ENCODE data around the gene PGGT1B. TPM values are rescaled to one million over a fixed set of nuclear protein-coding genes. Genes with fewer than 3 reads are reported as not detected.

PGGT1B gene
- total RNA-seq, 1 donor from 2014 or later = 14.1 TPM

GRCh38 chr5:115231598-115231997, 31.1 kb downstream of the PGGT1B start:
- Histone ChIP-seq H3K36me3 (ENCODE audit: control insufficient read depth in 3 of 3, insufficient read depth in 3 of 3, low read length in 3 of 3) (peaks cover 8 to 26% (median 18%) of the 10 kb centered on the region in 3 donors), H3K4me3 (ENCODE audit: low read length in 3 of 3) (no peak overlapping the region), H3K9ac (ENCODE audit: low read depth in 1 of 3, low read length in 3 of 3) (no peak overlapping the region), H3K4me1 (ENCODE audit: control insufficient read depth in 3 of 3, insufficient read depth in 3 of 3, low read length in 3 of 3) (no peaks in the 10 kb centered on the region), H3K9me3 (ENCODE audit: control insufficient read depth in 3 of 3, low read length in 3 of 3) (no peaks in the 10 kb centered on the region), H3K27me3 (ENCODE audit: control insufficient read depth in 3 of 3, insufficient read depth in 3 of 3, low read length in 3 of 3) (no peaks in the 10 kb centered on the region), H3K27ac (ENCODE audit: low read depth, low read length) (no peak overlapping the region)

DNA sequence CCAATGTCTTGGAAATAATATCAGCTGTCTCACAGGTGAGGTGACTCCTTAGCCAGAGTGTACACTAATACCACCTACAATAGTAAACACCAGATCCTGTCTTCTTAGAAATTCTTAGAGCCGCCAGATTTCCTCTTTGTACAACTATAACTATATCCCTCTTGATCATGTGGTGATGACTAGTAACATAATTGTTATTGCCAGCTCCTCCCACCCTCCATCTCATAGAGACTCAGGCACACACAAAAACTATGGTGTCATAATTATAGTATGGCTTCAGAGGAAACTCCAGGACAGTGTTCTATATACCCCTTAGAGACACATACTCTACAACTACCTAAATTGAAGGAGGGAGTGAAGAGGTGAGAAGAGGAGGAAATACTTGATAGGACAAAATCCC, 33.1 kb downstream of the PGGT1B start:
- no peaks in the 10 kb centered on the region for H3K4me1 ChIP-seq (ENCODE audit: control insufficient read depth in 3 of 3, insufficient read depth in 3 of 3, low read length in 3 of 3)
- no peak overlapping the region for H3K4me3 ChIP-seq (ENCODE audit: low read length in 3 of 3)
- no peak overlapping the region for H3K9ac ChIP-seq (ENCODE audit: low read depth in 1 of 3, low read length in 3 of 3)
- H3K27ac ChIP-seq (ENCODE audit: low read depth, low read length) = no peak overlapping the region
- no peaks in the 10 kb centered on the region for H3K27me3 ChIP-seq (ENCODE audit: control insufficient read depth in 3 of 3, insufficient read depth in 3 of 3, low read length in 3 of 3)
- peaks cover 6 to 19% (median 18%) of the 10 kb centered on the region in 3 donors for H3K36me3 ChIP-seq (ENCODE audit: control insufficient read depth in 3 of 3, insufficient read depth in 3 of 3, low read length in 3 of 3)
- H3K9me3 ChIP-seq (ENCODE audit: control insufficient read depth in 3 of 3, low read length in 3 of 3) = no peaks in the 10 kb centered on the region

DNA sequence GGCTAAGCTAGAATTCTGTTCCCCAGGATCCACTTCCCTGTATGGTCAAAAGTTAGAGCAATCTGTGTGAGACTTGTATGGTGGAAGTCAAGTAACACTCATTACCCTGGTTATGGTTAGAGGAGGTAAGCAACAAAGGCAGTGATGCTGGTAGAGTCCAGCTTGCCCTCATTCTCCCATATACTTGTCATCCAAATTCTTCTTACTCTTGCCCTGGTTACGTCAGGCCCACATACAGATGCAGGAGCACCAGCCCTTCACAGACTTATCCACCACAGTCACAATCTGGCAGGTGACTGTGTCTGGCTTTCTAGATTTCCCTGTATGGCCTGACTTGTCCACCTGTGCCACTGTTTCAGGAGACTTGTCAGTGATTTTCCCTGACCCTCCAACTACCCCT, 35.4 kb downstream of the PGGT1B start:
- Histone ChIP-seq H3K9ac (ENCODE audit: low read depth in 1 of 3, low read length in 3 of 3) (no peak overlapping the region), H3K9me3 (ENCODE audit: control insufficient read depth in 3 of 3, low read length in 3 of 3) (no peaks in the 10 kb centered on the region), H3K4me1 (ENCODE audit: control insufficient read depth in 3 of 3, insufficient read depth in 3 of 3, low read length in 3 of 3) (no peaks in the 10 kb centered on the region), H3K27me3 (ENCODE audit: control insufficient read depth in 3 of 3, insufficient read depth in 3 of 3, low read length in 3 of 3) (no peaks in the 10 kb centered on the region), H3K4me3 (ENCODE audit: low read length in 3 of 3) (no peak overlapping the region), H3K36me3 (ENCODE audit: control insufficient read depth in 3 of 3, insufficient read depth in 3 of 3, low read length in 3 of 3) (peaks cover 11 to 20% (median 19%) of the 10 kb centered on the region in 3 donors), H3K27ac (ENCODE audit: low read depth, low read length) (no peak overlapping the region)

DNA sequence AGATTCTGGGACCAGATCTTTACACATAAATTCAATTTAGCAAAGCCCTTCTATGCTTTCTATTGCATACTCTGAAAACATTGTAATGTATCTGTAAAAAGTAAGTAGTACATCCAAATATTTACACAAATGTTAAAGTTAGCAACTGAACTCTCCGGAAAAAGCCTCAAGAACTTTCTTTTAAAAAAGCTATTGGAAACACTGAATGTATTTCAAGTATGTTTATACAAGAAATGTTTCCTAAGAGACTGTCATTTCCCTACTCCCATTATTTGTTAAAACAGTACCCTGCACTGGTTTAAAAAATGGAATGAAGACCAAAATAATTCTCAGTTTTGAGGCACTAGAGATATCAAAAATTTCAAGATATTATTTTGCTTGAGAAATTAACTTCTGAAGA, 48.1 kb downstream of the PGGT1B start:
- no peaks in the 10 kb centered on the region for H3K9me3 ChIP-seq (ENCODE audit: control insufficient read depth in 3 of 3, low read length in 3 of 3)
- H3K27me3 ChIP-seq (ENCODE audit: control insufficient read depth in 3 of 3, insufficient read depth in 3 of 3, low read length in 3 of 3) = no peaks in the 10 kb centered on the region
- no peak overlapping the region for H3K4me3 ChIP-seq (ENCODE audit: low read length in 3 of 3)
- no peak overlapping the region for H3K27ac ChIP-seq (ENCODE audit: low read depth, low read length)
- peaks cover 0 to 12% (median 2%) of the 10 kb centered on the region in 3 donors for H3K36me3 ChIP-seq (ENCODE audit: control insufficient read depth in 3 of 3, insufficient read depth in 3 of 3, low read length in 3 of 3)
- no peaks in the 10 kb centered on the region for H3K4me1 ChIP-seq (ENCODE audit: control insufficient read depth in 3 of 3, insufficient read depth in 3 of 3, low read length in 3 of 3)
- H3K9ac ChIP-seq (ENCODE audit: low read depth in 1 of 3, low read length in 3 of 3) = no peak overlapping the region

DNA sequence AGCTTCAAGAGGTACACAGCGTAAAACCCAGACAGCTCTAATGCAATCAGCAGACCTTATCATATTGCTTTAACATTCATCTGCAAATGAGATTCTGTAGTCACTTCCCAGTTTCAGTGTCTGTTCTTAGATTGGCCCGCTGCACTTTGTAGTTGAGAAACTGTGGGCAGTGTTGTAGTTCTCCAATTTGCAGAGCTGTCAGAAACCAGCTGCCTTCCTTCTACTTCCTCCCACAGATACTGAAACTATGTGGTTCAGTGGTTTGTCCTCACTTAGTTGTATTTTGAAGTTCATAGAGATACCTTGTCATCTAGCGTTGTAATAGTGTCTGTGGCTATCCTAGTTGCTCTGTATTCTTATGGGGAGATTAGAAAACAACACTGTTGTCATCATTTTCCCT, 53.4 kb downstream of the PGGT1B start:
- Histone ChIP-seq H3K4me3 (ENCODE audit: low read length in 3 of 3) (no peak overlapping the region), H3K27ac (ENCODE audit: low read depth, low read length) (no peak overlapping the region), H3K9me3 (ENCODE audit: control insufficient read depth in 3 of 3, low read length in 3 of 3) (no peaks in the 10 kb centered on the region), H3K36me3 (ENCODE audit: control insufficient read depth in 3 of 3, insufficient read depth in 3 of 3, low read length in 3 of 3) (peaks cover 0 to 12% (median 3%) of the 10 kb centered on the region in 3 donors), H3K9ac (ENCODE audit: low read depth in 1 of 3, low read length in 3 of 3) (no peak overlapping the region), H3K4me1 (ENCODE audit: control insufficient read depth in 3 of 3, insufficient read depth in 3 of 3, low read length in 3 of 3) (no peaks in the 10 kb centered on the region), H3K27me3 (ENCODE audit: control insufficient read depth in 3 of 3, insufficient read depth in 3 of 3, low read length in 3 of 3) (no peaks in the 10 kb centered on the region)

- Histone ChIP-seq H3K4me3 (ENCODE audit: low read length in 3 of 3) (no peak overlapping the region), H3K9ac (ENCODE audit: low read depth in 1 of 3, low read length in 3 of 3) (no peak overlapping the region)
Measured at GRCh38 chr5:115202952-115203351, 59.7 kb downstream of the PGGT1B start.

DNA sequence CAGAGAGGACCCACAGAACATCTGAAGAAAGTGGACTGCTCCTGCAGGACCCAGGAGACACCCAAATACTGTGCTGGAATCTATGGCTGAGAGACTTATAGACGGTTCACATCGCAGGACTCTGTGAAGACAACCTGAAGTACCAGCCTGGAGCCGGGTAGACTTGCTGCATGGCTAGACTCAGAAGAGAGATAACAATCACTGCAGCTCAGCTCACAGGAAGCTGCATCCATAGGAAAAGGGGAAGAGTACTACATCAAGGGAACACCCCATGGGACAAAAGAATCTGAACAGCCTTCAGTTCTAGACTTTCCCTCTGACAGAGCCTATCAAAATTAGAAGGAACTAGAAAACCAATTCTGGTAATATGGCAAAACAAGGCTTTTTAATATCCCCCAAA, 66.5 kb downstream of the PGGT1B start:
- no peak overlapping the region for H3K9ac ChIP-seq (ENCODE audit: low read depth in 1 of 3, low read length in 3 of 3)
- no peaks in the 10 kb centered on the region for H3K9me3 ChIP-seq (ENCODE audit: control insufficient read depth in 3 of 3, low read length in 3 of 3)
- no peaks in the 10 kb centered on the region for H3K4me1 ChIP-seq (ENCODE audit: control insufficient read depth in 3 of 3, insufficient read depth in 3 of 3, low read length in 3 of 3)
- no peaks in the 10 kb centered on the region for H3K36me3 ChIP-seq (ENCODE audit: control insufficient read depth in 3 of 3, insufficient read depth in 3 of 3, low read length in 3 of 3)
- H3K27ac ChIP-seq (ENCODE audit: low read depth, low read length) = no peak overlapping the region
- no peaks in the 10 kb centered on the region for H3K27me3 ChIP-seq (ENCODE audit: control insufficient read depth in 3 of 3, insufficient read depth in 3 of 3, low read length in 3 of 3)
- H3K4me3 ChIP-seq (ENCODE audit: low read length in 3 of 3) = no peak overlapping the region

More at GRCh38 chr5:115202952-115203351, 59.7 kb downstream of the PGGT1B start:
- H3K9me3 ChIP-seq (ENCODE audit: control insufficient read depth in 3 of 3, low read length in 3 of 3) = no peaks in the 10 kb centered on the region
- peaks cover 0 to 3% (median 0%) of the 10 kb centered on the region in 3 donors for H3K36me3 ChIP-seq (ENCODE audit: control insufficient read depth in 3 of 3, insufficient read depth in 3 of 3, low read length in 3 of 3)
- no peaks in the 10 kb centered on the region for H3K27me3 ChIP-seq (ENCODE audit: control insufficient read depth in 3 of 3, insufficient read depth in 3 of 3, low read length in 3 of 3)
- no peak overlapping the region for H3K27ac ChIP-seq (ENCODE audit: low read depth, low read length)
- no peaks in the 10 kb centered on the region for H3K4me1 ChIP-seq (ENCODE audit: control insufficient read depth in 3 of 3, insufficient read depth in 3 of 3, low read length in 3 of 3)

DNA sequence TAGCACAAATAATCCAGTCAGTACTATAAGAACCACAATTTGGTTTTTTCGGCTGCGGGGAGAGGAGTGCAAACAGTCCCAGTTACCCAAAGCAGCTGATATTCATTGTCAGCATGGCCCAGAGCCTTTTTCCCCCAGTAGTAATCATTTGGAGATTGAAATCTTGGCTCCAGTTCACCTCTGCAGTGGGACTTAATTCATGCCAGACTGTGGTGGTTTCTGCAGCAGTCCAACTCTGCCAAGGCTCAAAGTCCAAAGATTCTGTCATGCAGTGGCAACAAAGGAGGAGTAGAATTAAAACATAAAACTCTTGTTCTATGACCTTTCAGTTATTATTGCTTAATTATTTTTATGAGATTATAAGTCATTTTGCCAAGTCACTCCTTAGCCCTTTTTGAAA, 68.0 kb downstream of the PGGT1B start:
- Histone ChIP-seq H3K27me3 (ENCODE audit: control insufficient read depth in 3 of 3, insufficient read depth in 3 of 3, low read length in 3 of 3) (no peaks in the 10 kb centered on the region), H3K9me3 (ENCODE audit: control insufficient read depth in 3 of 3, low read length in 3 of 3) (no peaks in the 10 kb centered on the region), H3K27ac (ENCODE audit: low read depth, low read length) (no peak overlapping the region), H3K4me1 (ENCODE audit: control insufficient read depth in 3 of 3, insufficient read depth in 3 of 3, low read length in 3 of 3) (no peaks in the 10 kb centered on the region), H3K9ac (ENCODE audit: low read depth in 1 of 3, low read length in 3 of 3) (no peak overlapping the region), H3K4me3 (ENCODE audit: low read length in 3 of 3) (no peak overlapping the region), H3K36me3 (ENCODE audit: control insufficient read depth in 3 of 3, insufficient read depth in 3 of 3, low read length in 3 of 3) (no peaks in the 10 kb centered on the region)

DNA sequence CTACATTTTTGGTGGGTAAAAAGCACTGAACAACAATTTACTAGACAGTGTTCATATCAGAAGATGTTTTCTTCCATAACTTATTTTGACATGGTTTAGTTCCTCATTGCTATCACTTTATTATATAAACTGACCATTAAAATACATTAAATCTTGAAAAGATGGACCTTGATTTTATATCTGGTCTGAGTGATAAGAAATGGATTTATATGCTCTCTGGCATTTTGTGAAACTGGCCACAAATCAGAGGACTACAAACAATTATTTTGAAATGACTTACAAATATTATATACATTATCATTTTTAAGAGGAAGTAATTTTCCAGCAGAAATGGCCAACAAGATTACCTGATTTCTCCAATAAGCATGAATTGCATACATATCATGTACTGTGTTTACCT, 69.4 kb downstream of the PGGT1B start:
- Histone ChIP-seq H3K4me3 (ENCODE audit: low read length in 3 of 3) (no peak overlapping the region), H3K4me1 (ENCODE audit: control insufficient read depth in 3 of 3, insufficient read depth in 3 of 3, low read length in 3 of 3) (no peaks in the 10 kb centered on the region), H3K9me3 (ENCODE audit: control insufficient read depth in 3 of 3, low read length in 3 of 3) (no peaks in the 10 kb centered on the region), H3K9ac (ENCODE audit: low read depth in 1 of 3, low read length in 3 of 3) (no peak overlapping the region), H3K27me3 (ENCODE audit: control insufficient read depth in 3 of 3, insufficient read depth in 3 of 3, low read length in 3 of 3) (no peaks in the 10 kb centered on the region), H3K27ac (ENCODE audit: low read depth, low read length) (no peak overlapping the region), H3K36me3 (ENCODE audit: control insufficient read depth in 3 of 3, insufficient read depth in 3 of 3, low read length in 3 of 3) (no peaks in the 10 kb centered on the region)

GRCh38 chr5:115192098-115192497, 70.6 kb downstream of the PGGT1B start:
- Histone ChIP-seq H3K9ac (ENCODE audit: low read depth in 1 of 3, low read length in 3 of 3) (no peak overlapping the region), H3K27me3 (ENCODE audit: control insufficient read depth in 3 of 3, insufficient read depth in 3 of 3, low read length in 3 of 3) (no peaks in the 10 kb centered on the region), H3K4me3 (ENCODE audit: low read length in 3 of 3) (no peak overlapping the region), H3K4me1 (ENCODE audit: control insufficient read depth in 3 of 3, insufficient read depth in 3 of 3, low read length in 3 of 3) (no peaks in the 10 kb centered on the region), H3K27ac (ENCODE audit: low read depth, low read length) (no peak overlapping the region), H3K9me3 (ENCODE audit: control insufficient read depth in 3 of 3, low read length in 3 of 3) (no peaks in the 10 kb centered on the region), H3K36me3 (ENCODE audit: control insufficient read depth in 3 of 3, insufficient read depth in 3 of 3, low read length in 3 of 3) (no peaks in the 10 kb centered on the region)

All from skeletal muscle tissue (tissue), 4 donors.